C1 segment of cervical spinal cord (tissue), 14 donors: ENCODE measurements around the gene POLR1G.
"Not testable (repeated sequence)": the region's sequence is repeated elsewhere in the genome, so short reads cannot be mapped to it uniquely, and the experiment has no call there.

Experiments
- DNase-seq, 14 donors: peaks; one replicate each; lab custom pipeline; 2025; lab: John Stamatoyannopoulos, UW

The POLR1G gene

DNA sequence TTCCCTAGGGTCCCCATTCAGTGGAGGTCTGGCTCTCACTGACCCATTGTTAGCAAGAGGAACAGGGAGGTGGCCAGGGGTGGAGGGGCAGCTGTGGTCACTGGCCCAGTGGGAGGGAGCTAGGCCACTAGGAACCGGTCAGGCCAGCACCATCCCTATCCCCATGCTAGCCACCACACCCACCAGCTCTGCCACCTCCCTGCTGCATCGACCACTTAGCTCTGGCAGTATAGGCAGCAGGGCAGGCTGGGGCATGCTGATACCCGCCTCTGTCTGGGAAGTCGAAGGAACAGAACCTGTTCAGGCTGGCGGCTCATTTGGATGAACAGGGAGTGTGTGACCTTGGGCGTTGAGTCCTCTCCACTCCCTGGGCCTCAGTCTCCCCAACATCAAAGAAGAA lies 6.3 kb upstream of the POLR1G start:
- DNase-seq = no peak

DNA sequence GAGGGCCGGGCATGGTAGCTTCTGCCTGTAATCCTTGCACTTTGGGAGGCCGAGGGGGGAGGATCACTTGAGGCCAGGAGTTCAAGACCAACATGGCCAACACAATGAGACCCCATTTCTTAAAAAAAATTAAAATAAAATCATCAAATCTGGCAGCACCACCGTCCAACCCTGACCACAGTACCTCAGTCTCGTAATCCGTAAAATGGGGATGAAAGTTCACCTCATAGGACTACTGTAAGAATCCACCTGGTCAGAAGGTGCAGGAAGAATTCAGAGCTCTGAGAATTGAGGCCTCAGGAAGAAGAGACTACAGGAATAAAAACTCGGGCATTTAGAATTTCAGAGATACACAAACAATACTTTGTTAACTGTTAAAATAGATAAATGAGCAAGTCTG lies 4.6 kb upstream of the POLR1G start:
- no peak for DNase-seq

DNA sequence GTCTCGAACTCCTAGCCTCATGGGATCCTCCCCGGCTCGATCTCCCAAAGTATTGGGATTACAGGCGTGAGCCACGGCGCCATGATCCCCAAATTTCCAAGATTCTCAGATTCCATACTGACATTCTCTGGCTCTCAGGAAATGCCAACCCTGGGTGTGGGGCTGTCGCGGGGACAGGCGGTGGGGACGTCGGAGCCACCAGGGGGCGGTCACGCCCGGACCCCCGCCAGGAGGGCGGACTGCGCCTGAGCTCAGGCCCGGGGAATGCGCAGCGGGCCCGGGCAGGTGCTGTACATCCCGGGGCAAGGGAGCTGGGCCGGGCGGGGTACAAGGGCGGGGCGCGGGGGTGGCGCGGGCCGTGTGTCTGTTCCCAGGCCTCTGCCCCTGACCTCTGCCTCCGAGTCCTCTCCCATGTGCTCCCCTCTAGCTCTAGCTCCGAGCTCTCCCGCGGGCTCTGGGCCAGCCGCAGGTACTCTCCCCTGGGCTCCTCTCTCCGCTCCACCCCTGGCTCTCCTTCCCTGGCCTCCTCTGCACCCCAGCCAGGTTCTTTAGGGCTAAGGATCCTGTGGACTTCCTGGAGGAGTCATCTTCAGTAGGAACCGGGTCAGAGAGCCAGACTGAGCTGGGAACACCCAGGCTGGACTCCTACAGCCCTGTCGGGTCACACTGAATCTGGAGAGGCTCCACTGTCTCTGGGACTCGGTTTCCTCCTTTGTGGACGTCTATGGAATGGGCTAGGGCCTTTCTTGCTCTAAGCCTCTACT lies 4.0 kb upstream of the POLR1G start:
- no peak for DNase-seq

DNA sequence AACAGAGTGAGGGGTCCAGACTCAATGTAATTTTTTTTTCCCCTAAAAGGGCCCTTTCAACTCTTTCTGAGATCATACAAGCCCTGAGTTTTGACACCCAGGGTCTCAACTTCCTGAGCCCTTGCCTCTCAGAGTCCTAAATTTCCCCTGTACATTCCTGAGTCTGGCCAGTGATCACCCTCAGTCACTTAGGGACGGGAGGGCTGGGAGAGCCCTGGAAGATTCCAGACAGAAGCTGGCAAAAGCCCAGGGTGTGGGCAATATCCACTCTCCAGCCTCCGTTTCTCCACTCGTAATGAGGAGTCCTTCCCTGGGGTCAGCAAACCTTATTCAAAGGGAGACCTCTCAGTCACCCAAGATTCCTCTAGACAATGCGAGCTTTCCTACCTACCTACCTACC lies 3.2 kb upstream of the POLR1G start:
- DNase-seq = no peak

DNA sequence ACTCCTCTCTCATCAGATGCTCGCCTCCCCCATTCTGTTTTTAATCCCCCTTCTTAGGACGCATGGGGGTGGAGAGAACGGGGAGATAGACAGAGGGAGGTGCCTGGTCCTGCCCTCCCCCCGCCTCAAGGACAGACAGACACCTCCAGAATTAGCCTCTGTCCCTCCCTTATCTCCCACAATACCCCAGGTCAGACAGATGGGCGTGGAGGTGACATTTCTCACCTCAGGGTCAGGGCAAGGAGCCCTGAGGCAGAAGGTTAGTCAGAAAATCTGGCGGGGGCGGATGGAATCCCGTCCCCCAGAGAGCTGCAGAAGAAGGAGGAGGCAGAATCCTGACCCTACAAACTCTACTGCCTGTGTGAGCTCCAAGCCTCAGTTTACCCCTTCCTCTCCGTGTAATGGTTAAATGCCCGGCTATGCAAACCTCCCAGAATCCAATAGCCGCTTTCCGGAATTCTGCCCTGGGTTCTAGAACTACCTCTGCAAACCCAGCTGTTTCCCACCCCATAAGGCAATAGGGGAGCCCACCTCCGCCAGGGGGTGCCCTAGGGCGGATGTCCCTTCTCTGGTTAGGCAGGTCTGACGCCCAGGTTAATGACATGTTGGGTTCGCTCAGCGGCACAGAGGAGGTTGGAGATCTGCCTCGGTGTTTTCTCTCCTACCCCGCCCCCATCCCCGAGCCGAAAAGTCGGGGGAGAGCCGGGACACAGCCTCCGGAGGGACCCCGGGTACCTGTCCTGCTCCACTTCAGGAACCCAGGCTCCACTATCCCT lies 2.5 kb upstream of the POLR1G start:
- DNase-seq = no peak

DNA sequence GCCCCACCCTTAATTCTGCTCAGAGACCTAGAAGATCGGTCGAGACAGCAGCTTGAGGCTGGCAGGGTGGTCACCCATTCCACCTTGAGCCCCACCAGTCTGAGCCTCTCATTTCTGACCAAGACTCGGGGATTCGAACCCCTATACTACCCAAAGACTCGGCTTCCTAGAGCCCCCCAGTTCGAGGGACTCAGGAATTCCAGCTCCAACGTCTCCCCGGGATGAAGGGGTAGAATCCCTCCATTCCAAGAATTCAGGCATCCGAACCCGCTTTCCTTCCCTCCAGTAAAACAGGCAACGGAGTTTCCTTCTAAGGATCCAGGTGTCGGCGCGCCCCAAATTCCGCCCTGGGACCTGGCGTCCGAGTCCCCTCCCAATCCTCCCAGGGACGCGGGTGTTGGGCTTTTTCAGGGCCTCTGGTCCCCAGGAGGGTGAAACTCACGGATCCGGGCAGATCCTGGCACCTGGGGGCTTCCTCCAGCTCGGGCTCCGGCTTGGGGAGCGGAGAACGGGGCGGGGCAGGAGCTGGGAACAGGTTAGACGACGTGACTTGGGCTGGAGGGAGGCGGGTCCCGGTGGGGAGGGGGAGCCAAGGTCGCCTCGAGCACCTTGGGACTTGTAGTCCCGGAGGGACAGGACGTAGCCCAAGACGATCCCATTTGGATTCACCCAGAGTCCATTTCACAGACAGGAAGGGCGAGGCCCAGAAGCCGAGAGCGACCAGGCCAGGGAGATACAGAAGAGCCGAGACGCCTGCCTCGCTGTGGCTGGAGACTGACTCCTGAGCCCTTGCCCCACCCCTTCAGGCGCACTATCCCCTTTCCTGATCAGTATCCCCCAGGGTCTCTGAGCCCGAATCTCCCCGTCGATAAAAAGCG lies 1.6 kb upstream of the POLR1G start, which contains the start of gene PPP1R13L:
PPP1R13L (minus strand) TSS at position 513 of the 878 bp plus-strand sequence. CDS start 6,751 bp downstream, outside the sequence.
- DNase-seq = peak in 5 of 14 donors; percentile 35 to 62 (median 58)

DNA sequence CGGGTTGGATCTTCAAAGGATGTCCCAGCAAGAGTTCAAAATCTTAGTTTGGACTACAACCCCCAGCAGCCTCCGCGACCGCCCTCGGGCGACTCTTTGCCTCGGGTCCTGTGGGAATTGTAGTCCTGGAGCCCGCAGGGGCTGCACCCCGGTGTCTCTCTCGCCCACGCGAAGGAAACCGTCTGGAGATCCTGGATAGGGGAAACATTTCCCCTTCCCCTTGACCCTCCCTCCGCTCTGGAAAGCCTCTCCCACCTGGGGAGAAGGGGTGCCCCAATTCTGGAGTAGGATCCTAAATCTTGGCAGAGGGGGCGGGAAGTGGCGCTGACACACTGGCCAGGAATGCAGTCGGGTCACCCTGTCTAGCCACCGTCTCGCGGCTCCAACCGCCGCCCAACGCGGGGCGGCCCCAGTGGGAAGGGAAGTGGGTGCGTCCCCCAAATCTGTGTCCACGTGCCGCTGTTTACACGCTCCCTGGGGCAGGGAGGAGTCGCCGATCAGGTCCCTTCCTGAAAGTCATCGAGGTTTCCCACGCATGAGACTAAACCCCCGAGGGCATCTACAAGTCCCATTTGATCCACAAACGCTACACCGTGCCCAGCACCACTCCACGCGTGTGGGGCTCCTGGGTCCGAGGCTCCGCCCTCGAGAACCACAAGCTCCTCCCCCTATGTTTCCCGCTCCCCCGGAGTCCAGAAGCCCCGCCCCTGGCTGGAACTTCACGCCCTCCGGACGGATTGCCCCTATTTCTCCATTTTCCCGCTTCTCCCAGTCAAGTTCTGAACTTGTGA lies 814 bp upstream of the POLR1G start:
- peak; percentile 49 to 97 (median 82) for DNase-seq

DNA sequence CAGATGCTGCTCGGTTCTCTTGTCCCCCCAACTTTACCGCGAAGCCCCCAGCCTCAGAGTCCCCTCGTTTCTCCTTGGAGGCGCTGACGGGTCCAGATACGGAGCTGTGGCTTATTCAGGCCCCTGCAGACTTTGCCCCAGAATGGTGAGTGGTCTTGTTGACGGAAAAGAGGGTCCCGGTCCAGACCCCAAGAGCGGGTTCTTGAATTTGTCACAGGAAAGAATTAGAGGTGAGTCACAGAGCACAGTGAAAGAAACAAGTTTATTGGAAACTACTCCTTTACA lies 589 bp downstream of the POLR1G start:
- DNase-seq = no peak

DNA sequence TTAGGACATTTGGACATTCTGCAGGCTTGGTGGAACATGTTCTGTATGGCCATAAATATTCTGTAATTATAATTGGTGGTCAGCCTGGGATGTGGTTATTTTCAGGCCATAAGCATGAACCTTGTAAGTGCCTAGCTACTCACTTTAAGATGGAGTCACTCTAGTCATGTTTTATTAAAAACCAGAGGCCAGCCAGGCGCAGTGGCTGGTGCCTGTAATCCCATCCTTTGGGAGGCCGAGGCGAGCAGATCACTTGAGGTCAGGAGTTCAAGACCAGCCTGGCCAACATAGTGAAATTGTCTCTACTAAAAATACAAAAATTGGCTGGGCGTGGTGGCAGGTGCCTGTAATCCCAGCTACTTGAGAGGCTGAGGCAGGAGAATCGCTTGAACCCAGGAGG lies 1.1 kb downstream of the POLR1G start:
- DNase-seq = not testable (repeated sequence)

DNA sequence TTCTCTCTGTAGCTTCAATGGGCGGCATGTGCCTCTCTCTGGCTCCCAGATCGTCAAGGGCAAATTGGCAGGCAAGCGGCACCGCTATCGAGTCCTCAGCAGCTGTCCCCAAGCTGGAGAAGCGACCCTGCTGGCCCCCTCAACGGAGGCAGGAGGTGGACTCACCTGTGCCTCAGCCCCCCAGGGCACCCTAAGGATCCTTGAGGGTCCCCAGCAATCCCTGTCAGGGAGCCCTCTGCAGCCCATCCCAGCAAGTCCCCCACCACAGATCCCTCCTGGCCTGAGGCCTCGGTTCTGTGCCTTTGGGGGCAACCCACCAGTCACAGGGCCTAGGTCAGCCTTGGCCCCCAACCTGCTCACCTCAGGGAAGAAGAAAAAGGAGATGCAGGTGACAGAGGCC lies 1.7 kb downstream of the POLR1G start:
- DNase-seq = no peak

DNA sequence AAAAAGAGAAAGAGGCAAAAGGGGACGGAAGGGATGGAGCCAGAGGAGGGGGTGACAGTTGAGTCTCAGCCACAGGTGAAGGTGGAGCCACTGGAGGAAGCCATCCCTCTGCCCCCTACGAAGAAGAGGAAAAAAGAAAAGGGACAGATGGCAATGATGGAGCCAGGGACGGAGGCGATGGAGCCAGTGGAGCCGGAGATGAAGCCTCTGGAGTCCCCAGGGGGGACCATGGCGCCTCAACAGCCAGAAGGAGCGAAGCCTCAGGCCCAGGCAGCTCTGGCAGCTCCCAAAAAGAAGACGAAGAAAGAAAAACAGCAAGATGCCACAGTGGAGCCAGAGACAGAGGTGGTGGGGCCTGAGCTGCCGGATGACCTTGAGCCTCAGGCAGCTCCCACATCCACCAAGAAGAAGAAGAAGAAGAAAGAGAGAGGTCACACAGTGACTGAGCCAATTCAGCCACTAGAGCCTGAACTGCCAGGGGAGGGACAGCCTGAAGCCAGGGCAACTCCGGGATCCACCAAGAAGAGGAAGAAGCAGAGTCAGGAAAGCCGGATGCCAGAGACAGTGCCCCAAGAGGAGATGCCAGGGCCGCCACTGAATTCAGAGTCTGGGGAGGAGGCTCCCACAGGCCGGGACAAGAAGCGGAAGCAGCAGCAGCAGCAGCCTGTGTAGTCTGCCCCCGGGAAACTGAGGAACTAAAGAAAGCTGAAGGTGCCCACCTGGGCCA lies 2.5 kb downstream of the POLR1G start:
- no peak for DNase-seq

DNA sequence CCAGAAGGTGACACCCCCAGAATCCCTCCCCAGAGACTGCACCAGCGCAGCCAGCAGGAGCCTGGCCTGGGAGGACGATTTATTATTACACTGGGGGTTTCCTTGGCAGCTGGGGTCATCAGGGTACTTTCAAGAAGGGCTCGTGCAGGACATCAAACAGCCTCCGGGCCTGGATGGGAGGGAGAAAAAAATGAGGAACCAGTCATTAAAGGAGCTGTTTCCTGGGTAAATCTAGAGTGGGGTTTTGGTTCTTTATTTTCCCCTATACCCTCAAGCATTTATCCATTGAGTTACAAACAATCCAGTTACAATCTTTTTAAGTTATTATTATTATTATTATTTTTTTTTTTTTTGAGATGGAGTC lies 3.1 kb downstream of the POLR1G start:
- peak in 1 of 14 donors; percentile 8 for DNase-seq

DNA sequence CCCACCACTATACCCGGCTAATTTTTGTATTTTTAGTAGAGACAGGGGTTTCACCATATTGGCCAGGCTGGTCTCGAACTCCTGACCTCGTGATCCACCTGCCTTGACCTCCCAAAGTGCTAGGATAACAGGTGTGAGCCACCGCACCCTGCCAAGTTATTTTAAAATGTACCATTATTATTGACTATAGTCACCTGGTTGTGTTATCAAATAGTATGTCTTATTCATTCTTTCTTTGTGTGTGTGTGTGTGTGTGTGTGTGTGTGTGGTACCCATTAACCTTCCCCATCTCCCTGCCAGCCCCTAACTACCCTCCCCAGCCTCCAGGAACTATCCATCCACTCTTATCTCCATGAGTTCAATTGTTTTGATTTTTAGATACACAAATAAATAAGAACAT lies 3.9 kb downstream of the POLR1G start:
- not testable (repeated sequence) for DNase-seq

DNA sequence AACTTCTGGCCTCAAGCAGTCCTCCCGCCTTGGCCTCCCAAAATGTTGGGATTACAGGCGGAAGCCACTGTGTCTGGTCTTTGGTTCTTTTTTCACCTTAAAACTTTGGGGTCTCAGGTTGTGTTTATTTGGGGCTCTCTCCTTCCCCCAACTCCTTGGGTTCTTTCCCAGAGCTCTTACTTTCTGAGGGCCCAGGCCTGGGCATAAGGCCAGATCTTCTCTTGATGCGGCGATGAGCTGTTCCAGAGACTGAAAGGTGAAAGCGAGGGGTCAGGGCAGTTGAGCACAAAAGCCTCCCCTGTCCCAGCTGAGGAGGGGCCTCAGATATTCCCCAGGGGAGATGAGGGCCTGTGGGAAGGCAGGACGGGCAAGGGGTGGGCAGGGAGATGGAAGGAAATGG lies 7.1 kb downstream of the POLR1G start:
- no peak for DNase-seq

DNA sequence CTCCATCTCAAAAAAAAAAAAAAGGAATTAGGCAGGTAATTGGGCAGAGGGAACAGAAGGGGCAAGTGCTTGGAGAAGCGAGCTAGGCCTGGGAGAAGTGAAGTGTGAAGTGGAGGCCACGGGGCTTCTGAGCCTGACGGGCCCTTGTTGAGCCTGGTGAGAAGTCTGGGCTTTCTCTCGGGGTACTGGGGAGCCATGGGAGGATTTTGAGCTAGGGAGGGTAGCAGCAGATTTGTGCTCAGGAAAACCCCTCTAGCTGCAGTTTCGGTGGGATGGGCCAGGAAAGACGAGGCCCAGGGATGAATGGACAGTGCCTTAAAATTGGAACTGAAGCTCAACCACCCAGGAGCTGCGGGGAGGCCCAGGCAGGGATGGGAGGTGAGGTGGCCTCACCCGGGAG lies 8.0 kb downstream of the POLR1G start:
- DNase-seq = no peak

DNA sequence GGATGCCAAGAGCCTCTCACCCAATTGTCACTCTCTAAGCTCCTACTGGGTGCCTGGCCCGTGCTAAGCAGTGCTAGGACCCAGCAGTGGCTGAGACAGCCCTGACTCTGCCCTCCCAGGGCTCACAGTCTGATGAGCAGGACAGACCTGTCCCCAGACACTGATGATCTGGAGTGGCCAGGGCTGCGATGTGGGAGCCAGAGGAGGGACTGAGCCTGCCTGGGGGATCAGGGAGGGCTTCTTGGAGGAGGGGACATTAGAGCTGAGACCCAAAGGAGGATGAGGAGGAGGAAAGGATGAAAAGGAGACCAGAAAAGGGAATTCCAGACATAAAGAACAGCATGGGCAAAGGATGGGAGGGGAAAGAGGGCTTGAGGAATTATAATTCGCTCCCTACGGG lies 10.7 kb downstream of the POLR1G start:
- DNase-seq = no peak

DNA sequence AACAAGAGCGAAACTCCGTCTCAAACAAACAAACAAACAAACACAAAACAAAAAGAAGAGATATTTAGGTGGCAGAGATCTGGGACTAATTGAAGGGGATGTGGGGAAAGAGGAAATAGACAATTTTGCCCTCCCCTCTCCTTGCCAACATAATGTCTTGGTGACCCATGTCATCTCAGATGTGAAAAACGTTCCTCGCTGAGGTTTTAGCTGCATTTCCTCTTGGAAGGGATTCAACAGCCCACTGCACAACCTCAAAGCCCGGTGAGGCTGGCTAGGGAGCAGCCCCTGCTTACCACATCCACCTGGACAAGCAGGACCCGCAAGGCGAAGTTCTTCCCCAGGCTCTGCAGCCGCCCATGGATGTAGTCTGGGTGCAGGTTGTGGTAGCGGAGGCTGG lies 12.4 kb downstream of the POLR1G start:
- DNase-seq = no peak

DNA sequence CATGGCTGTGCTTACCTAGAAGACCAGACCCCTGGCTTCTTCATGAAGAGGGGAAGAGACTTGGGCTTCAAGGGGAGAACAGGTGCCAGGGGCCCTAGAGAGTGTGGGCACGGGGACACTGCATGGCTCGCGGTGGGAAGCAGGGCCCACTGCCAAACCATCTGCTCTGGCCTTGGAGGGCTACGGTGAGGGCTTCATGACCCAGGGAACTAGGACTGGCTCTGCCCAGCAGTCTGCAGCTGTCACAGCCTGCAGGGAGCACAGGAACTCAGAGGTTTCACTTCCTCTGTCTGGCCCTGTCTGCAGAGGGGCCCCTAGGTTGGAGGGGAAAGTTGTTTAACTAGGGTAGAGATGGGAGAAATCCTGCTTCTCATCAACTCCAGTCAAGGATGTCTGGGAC lies 13.0 kb downstream of the POLR1G start:
- peak in 7 of 14 donors; percentile 10 to 63 (median 40) for DNase-seq

DNA sequence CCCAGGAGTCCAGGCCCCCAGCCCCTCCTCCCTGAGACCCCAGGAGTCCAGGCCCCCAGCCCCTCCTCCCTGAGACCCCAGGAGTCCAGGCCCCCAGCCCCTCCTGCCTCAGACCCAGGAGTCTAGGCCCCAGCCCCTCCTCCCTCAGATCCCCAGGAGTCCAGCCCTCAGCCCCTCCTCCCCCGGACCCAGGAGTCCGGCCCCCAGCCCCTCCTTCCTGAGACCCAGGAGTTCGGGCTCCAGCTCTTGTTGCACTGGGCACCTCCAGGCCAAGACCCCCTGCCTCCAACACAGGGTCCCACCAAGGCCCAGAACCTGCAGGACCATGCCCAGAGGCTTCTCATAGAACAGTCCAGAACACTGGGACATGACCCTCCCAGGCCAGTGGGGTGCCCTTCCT lies 13.5 kb downstream of the POLR1G start:
- no peak for DNase-seq

DNA sequence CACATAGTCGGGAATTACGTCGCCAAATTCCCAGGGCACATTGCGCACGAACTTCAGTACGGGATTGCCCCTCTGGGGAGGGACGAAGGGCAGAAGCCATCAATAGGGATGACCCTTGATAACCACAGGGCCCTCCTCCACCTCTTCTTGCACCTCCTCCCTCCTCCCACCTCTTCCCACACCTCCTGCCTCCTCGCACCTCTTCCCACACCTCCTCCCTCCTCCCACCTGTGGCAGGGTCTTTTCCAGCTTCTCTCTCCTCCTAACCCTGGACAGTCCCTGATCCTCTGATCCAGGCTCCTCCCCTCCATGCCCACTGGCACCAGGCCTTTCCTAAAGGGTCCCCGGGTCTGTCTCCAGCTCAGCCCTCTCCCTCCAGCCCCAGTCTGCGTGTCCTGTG lies 13.9 kb downstream of the POLR1G start:
- no peak for DNase-seq

DNA sequence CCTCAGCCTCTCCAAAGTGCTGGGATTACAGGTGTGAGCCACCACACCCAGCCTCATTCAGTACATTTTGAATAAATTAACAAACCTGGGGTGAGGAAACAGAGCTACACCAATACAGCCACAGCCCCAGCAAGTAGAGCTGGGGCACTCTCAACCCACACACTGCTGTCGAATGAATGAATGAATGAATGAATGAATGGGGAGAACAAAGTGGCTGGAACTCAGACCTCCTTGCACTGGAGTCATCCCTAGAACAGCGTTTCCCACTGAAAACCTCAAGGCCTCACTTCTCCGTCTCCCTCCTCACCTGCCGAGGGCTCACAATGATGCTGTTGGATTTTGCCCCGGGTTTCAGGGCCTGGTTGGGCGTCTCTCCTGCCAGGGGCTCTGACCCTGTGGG lies 14.4 kb downstream of the POLR1G start:
- DNase-seq = no peak
